Measurements from ENCODE around the gene MRPL49.

The MRPL49 gene

GRCh38 chr11:65095974-65096806 is 25.9 kb upstream of the MRPL49 start, which contains the start of gene VPS51:
Gene VPS51 (plus strand): TSS chr11:65096214. CDS start chr11:65096251, 37 bp downstream.
- peak within 1 kb of the TSS; percentile 86 for H3K9ac ChIP-seq (ENCODE audit: low read length)
- H3K4me2 ChIP-seq (ENCODE audit: low read length): peak within 1 kb of the TSS; percentile 91
- peak within 1 kb of the TSS; percentile 100 for H2AFZ ChIP-seq (ENCODE audit: low read depth, low read length)
- peaks cover 3% of the 10 kb centered on the region; the same call in 1 of the 2 replicates for H4K20me1 ChIP-seq (ENCODE audit: insufficient read depth, low read length)
- peak within 1 kb of the TSS; percentile 87 for H3K4me3 ChIP-seq (ENCODE audit: low read length)
- peaks cover 21% of the 10 kb centered on the region for H3K4me1 ChIP-seq (ENCODE audit: low read length)
- TF ChIP-seq EZH2phosphoT487 (IDR thresholded peaks at IDR 0.05; ENCODE audit: low read depth): no peak
- no peak for TF ChIP-seq CTCF (IDR thresholded peaks at IDR 0.05; ENCODE audit: low read depth, low read length)
- no peaks in the 10 kb centered on the region for H3K9me3 ChIP-seq (ENCODE audit: insufficient read depth, low read length)
- peaks cover 27% of the 10 kb centered on the region for H3K79me2 ChIP-seq (ENCODE audit: low read length)
- H3K27me3 ChIP-seq (ENCODE audit: low read depth, low read length): no peaks in the 10 kb centered on the region
- peaks cover 8% of the 10 kb centered on the region for H3K36me3 ChIP-seq (replicated peaks; ENCODE audit: low read depth, low read length)
- H3K27ac ChIP-seq (ENCODE audit: low read length): peak within 1 kb of the TSS; percentile 74

- H3K27me3 ChIP-seq (ENCODE audit: low read depth, low read length): no peaks in the 10 kb centered on the region
Observed at GRCh38 chr11:65096926-65097325, 25.2 kb upstream of the MRPL49 start.

GRCh38 chr11:65100674-65101350 is 21.3 kb upstream of the MRPL49 start:
- H3K9ac ChIP-seq (ENCODE audit: low read length): no peak overlapping the region
- H3K9me3 ChIP-seq (ENCODE audit: insufficient read depth, low read length): no peaks in the 10 kb centered on the region
- H4K20me1 ChIP-seq (ENCODE audit: insufficient read depth, low read length): peaks cover 3% of the 10 kb centered on the region; the same call in 1 of the 2 replicates
- no peaks in the 10 kb centered on the region for H3K27me3 ChIP-seq (ENCODE audit: low read depth, low read length)
- peaks cover 40% of the 10 kb centered on the region for H3K79me2 ChIP-seq (ENCODE audit: low read length)
- no peak overlapping the region for H2AFZ ChIP-seq (ENCODE audit: low read depth, low read length)
- no peak overlapping the region for H3K4me2 ChIP-seq (ENCODE audit: low read length)
- TF ChIP-seq CTCF (IDR thresholded peaks at IDR 0.05; ENCODE audit: low read depth, low read length) (0 out of 2 replicates have a peak, but pooled peaks have one; percentile 10), EZH2phosphoT487 (IDR thresholded peaks at IDR 0.05; ENCODE audit: low read depth) (no peak)
- H3K4me1 ChIP-seq (ENCODE audit: low read length): peaks cover 7% of the 10 kb centered on the region
- H3K4me3 ChIP-seq (ENCODE audit: low read length): no peak overlapping the region
- peaks cover 12% of the 10 kb centered on the region for H3K36me3 ChIP-seq (replicated peaks; ENCODE audit: low read depth, low read length)
- H3K27ac ChIP-seq (ENCODE audit: low read length): no peak overlapping the region

More at GRCh38 chr11:65096926-65097325, 25.2 kb upstream of the MRPL49 start:
- H2AFZ ChIP-seq (ENCODE audit: low read depth, low read length): no peak overlapping the region
- H4K20me1 ChIP-seq (ENCODE audit: insufficient read depth, low read length): peaks cover 3% of the 10 kb centered on the region; the same call in 1 of the 2 replicates
- no peaks in the 10 kb centered on the region for H3K9me3 ChIP-seq (ENCODE audit: insufficient read depth, low read length)
- TF ChIP-seq CTCF (IDR thresholded peaks at IDR 0.05; ENCODE audit: low read depth, low read length) (no peak), EZH2phosphoT487 (IDR thresholded peaks at IDR 0.05; ENCODE audit: low read depth) (no peak)
- peak overlapping the region; percentile 91 for H3K4me2 ChIP-seq (ENCODE audit: low read length)
- H3K79me2 ChIP-seq (ENCODE audit: low read length): peaks cover 27% of the 10 kb centered on the region
- H3K27ac ChIP-seq (ENCODE audit: low read length): no peak overlapping the region
- peaks cover 21% of the 10 kb centered on the region for H3K4me1 ChIP-seq (ENCODE audit: low read length)
- H3K9ac ChIP-seq (ENCODE audit: low read length): peak overlapping the region; percentile 86
- H3K36me3 ChIP-seq (replicated peaks; ENCODE audit: low read depth, low read length): peaks cover 8% of the 10 kb centered on the region
- H3K4me3 ChIP-seq (ENCODE audit: low read length): peak overlapping the region; percentile 87

All from OCI-LY3 (cell line).